Aorta (tissue), 5 donors: ENCODE data around the gene SLC22A31. TPM values are rescaled to one million over a fixed set of nuclear protein-coding genes. Genes with fewer than 3 reads are reported as not detected.
"Not testable (repeated sequence)": the region's sequence is repeated elsewhere in the genome, so short reads cannot be mapped to it uniquely, and the experiment has no call there.

ENCODE experiments used
- ATAC-seq: fragments of 200-7000 bp; cut with Tn5 transposase; one replicate; pipeline ENCODE4 v1.9.1; 2022; ENCODE audit warnings: moderate library complexity; ENCODE audit not compliant: low FRiP score
- DNase-seq, 2 donors: peaks; one replicate each; pipeline ENCODE4 v3.0.0-alpha.2; 2020
- H3K27ac ChIP-seq, 2 donors: one replicate each; pipeline ENCODE4 v1.5.1; 2013; ENCODE audit warnings: low read length in 2 of 2, mild to moderate bottlenecking in 2 of 2, moderate library complexity in 2 of 2, control low read depth in 1 of 2, inconsistent platforms in 1 of 2, low read depth in 1 of 2
- H3K27me3 ChIP-seq, 2 donors: one replicate each; pipeline ENCODE4 v1.6.1; 2013; ENCODE audit warnings: control low read depth in 1 of 2, low read length in 1 of 2, mild to moderate bottlenecking in 1 of 2, moderate library complexity in 1 of 2; ENCODE audit not compliant: insufficient read depth in 2 of 2, control insufficient read depth in 1 of 2
- H3K36me3 ChIP-seq, 2 donors: one replicate each; pipeline ENCODE4 v1.6.1; 2013; ENCODE audit warnings: control low read depth in 1 of 2, low read length in 1 of 2, mild to moderate bottlenecking in 1 of 2; ENCODE audit not compliant: insufficient read depth in 2 of 2, control insufficient read depth in 1 of 2
- H3K4me1 ChIP-seq, 2 donors: one replicate each; pipeline ENCODE4 v1.6.1; 2013; ENCODE audit warnings: low read length in 2 of 2, control low read depth in 1 of 2, mild to moderate bottlenecking in 1 of 2, moderate library complexity in 1 of 2; ENCODE audit not compliant: insufficient read depth in 2 of 2, control insufficient read depth in 1 of 2
- H3K4me3 ChIP-seq, 2 donors: one replicate each; pipeline ENCODE4 v1.5.1; 2013; ENCODE audit warnings: low read length in 2 of 2, control low read depth in 1 of 2, mild to moderate bottlenecking in 1 of 2
- H3K9me3 ChIP-seq: one replicate; pipeline ENCODE4 v1.6.1; 2013; ENCODE audit warnings: mild to moderate bottlenecking, low read length; ENCODE audit not compliant: control insufficient read depth
- WGBS, 2 donors: extraction: QIAGEN DNeasy Blood & Tissue Kit; methylation state at CpG; one replicate each; pipeline ENCODE4 v1.1.7; 2013; 5-methylcytosine and 5-hydroxymethylcytosine counted together
- intact Hi-C, 2 donors: fragments of 100-400 bp; cut with DNase I; formaldehyde crosslinking; loops; one replicate each; pipeline versions ENCODE4 v1.14.2 to v1.15.0; 2022
- polyA plus RNA-seq, 2 donors: library from polyadenylated mRNA; stranded (reverse); fragments of 200-250 nt; gene quantifications; one replicate each; pipeline ENCODE4 v1.2.3, GENCODE V29; 2013
- total RNA-seq, 2 donors: library from RNA; stranded (reverse); fragmentation: NEBNext Ultra II Directional; extraction: Animal tissue kit (Norgen Biotek cat#: 25700); gene quantifications; one replicate each; pipeline ENCODE4 v1.2.1, GENCODE V29; 2021
- donor health status: healthy with polysubstance abuse.
- donor health status: Bipolar disorder and iron deficiency.
- donor health status: DM: no; HTN: no; CAD: no.
- donor health status: DM: no; HTN: no; CAD: no.
- donor health status: DM: yes; HTN: yes; CAD: no.

Gene SLC22A31
- total and polyA plus RNA-seq, 4 donors, result 0.75 to 4.0 (median 2.9) TPM; not detected in 1

GRCh38 chr16:89186593-89187031, 13.7 kb downstream of the SLC22A31 start:
- H3K36me3 ChIP-seq, ATAC-seq, intact Hi-C loops, H3K4me3 ChIP-seq, H3K27me3 ChIP-seq, H3K27ac ChIP-seq, H3K4me1 ChIP-seq, DNase-seq, H3K9me3 ChIP-seq: not testable (repeated sequence)
- WGBS, 2 donors, result 89 to 92% methylated on average over 18 to 20 of the region's 20 CpGs

DNA sequence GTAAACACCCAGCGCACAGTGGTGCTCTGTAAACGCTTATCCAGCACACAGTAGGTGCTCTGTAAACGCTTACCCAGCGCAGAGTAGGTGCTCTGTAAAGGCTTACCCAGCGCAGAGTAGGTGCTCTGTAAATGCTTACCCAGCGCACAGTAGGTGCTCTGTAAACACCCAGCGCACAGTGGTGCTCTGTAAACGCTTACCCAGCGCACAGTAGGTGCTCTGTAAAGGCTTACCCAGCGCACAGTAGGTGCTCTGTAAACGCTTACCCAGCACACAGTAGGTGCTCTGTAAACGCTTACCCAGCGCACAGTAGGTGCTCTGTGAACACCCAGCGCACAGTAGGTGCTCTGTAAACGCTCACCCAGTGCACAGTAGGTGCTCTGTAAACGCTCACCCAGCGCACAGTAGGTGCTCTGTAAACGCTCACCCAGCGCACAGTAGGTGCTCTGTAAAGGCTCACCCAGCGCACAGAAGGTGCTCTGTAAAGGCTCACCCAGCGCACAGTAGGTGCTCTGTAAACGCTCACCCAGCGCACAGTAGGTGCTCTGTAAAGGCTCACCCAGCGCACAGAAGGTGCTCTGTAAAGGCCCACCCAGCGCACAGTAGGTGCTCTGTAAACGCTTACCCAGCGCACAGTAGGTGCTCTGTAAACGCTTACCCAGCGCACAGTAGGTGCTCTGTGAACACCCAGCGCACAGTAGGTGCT, 14.3 kb downstream of the SLC22A31 start:
- ATAC-seq, H3K36me3 ChIP-seq, H3K27me3 ChIP-seq, DNase-seq, intact Hi-C loops, H3K27ac ChIP-seq, H3K4me3 ChIP-seq, H3K4me1 ChIP-seq, H3K9me3 ChIP-seq: not testable (repeated sequence)
- 92 to 95% methylated on average over 30 of the region's 30 CpGs for WGBS, 2 donors

- intact Hi-C loops, result no loop called here
- ATAC-seq, result peak; percentile 44
- no peak overlapping the region for H3K4me3 ChIP-seq
- no peaks in the 10 kb centered on the region for H3K27me3 ChIP-seq
- no peak for DNase-seq
- H3K27ac ChIP-seq, result no peak overlapping the region
- 67 to 73% methylated on average over 46 to 48 of the region's 48 CpGs for WGBS, 2 donors
- H3K9me3 ChIP-seq, result no peaks in the 10 kb centered on the region
- H3K36me3 ChIP-seq, result no peaks in the 10 kb centered on the region
- H3K4me1 ChIP-seq, result no peaks in the 10 kb centered on the region
These were observed 15.2 kb downstream of the SLC22A31 start for GRCh38 chr16:89184933-89185794.

GRCh38 chr16:89184677-89184932, 15.7 kb downstream of the SLC22A31 start:
- H3K9me3 ChIP-seq, result no peaks in the 10 kb centered on the region
- intact Hi-C loops, result no loop called here
- DNase-seq (no peak), ATAC-seq (no peak)
- H3K27ac ChIP-seq, result no peak overlapping the region
- no peaks in the 10 kb centered on the region for H3K36me3 ChIP-seq
- no peaks in the 10 kb centered on the region for H3K4me1 ChIP-seq
- H3K27me3 ChIP-seq, result no peaks in the 10 kb centered on the region
- WGBS, 2 donors, result 77 to 80% methylated on average over 9 of the region's 9 CpGs
- H3K4me3 ChIP-seq, result no peak overlapping the region

- no peaks in the 10 kb centered on the region for H3K27me3 ChIP-seq
- DNase-seq, result no peak
These were observed 16.2 kb downstream of the SLC22A31 start for GRCh38 chr16:89183975-89184676.

DNA sequence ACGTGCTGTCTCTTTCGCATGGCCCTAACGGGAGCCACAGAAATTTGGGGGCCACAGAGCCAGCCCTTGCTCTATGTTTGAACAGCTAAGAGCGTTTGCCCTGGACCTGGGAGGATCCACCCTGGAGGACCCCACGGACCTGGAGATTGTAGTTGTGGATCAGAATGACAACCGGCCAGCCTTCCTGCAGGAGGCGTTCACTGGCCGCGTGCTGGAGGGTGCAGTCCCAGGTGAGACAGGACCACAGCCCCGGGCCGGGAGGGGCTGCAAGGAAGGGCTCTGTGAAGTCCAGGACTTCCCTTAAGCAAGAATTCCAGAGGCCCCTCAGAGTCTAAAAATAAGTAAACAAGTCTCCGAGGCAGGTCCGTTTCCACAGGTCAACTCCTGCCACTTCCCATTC, 16.9 kb downstream of the SLC22A31 start:
- intact Hi-C loops, result no loop called here
- 46 to 47% methylated on average over 13 of the region's 13 CpGs for WGBS, 2 donors
- Histone ChIP-seq H3K9me3 (no peaks in the 10 kb centered on the region), H3K36me3 (no peaks in the 10 kb centered on the region), H3K4me1 (no peaks in the 10 kb centered on the region), H3K27me3 (no peaks in the 10 kb centered on the region), H3K27ac (no peak overlapping the region), H3K4me3 (no peak overlapping the region)
- DNase-seq, result no peak
- no peak for ATAC-seq

More at GRCh38 chr16:89183975-89184676, 16.2 kb downstream of the SLC22A31 start:
- Histone ChIP-seq H3K4me3 (no peak overlapping the region), H3K9me3 (no peaks in the 10 kb centered on the region), H3K36me3 (no peaks in the 10 kb centered on the region), H3K4me1 (no peaks in the 10 kb centered on the region), H3K27ac (no peak overlapping the region)
- WGBS, 2 donors, result 70 to 74% methylated on average over 24 to 26 of the region's 26 CpGs
- no peak for ATAC-seq
- intact Hi-C loops, result no loop called here

GRCh38 chr16:89179656-89180315, 20.6 kb downstream of the SLC22A31 start:
- intact Hi-C loops, result no loop called here
- Histone ChIP-seq H3K27ac (no peak overlapping the region), H3K36me3 (no peaks in the 10 kb centered on the region), H3K9me3 (no peaks in the 10 kb centered on the region), H3K4me3 (no peak overlapping the region), H3K27me3 (no peaks in the 10 kb centered on the region), H3K4me1 (no peaks in the 10 kb centered on the region)
- ATAC-seq (no peak), DNase-seq (no peak)
- 79 to 85% methylated on average over 25 of the region's 25 CpGs for WGBS, 2 donors

- no peaks in the 10 kb centered on the region for H3K36me3 ChIP-seq
- DNase-seq, result no peak
- H3K27me3 ChIP-seq, result no peaks in the 10 kb centered on the region
- whole genome bisulfite sequencing, 2 donors, result 88 to 91% methylated on average over 19 of the region's 19 CpGs
- H3K9me3 ChIP-seq, result no peaks in the 10 kb centered on the region
- no peak overlapping the region for H3K27ac ChIP-seq
- ATAC-seq, result no peak
- no peaks in the 10 kb centered on the region for H3K4me1 ChIP-seq
- no peak overlapping the region for H3K4me3 ChIP-seq
- intact Hi-C loops, result no loop called here
These were observed 21.2 kb downstream of the SLC22A31 start for GRCh38 chr16:89179148-89179484.
